Measurements from ENCODE around the gene AFAP1. TPM values are rescaled to one million over a fixed set of nuclear protein-coding genes. Genes with fewer than 3 reads are reported as not detected.

AFAP1 gene
- total RNA-seq, 1 experiment from 2014 or later: 23.6 TPM

DNA sequence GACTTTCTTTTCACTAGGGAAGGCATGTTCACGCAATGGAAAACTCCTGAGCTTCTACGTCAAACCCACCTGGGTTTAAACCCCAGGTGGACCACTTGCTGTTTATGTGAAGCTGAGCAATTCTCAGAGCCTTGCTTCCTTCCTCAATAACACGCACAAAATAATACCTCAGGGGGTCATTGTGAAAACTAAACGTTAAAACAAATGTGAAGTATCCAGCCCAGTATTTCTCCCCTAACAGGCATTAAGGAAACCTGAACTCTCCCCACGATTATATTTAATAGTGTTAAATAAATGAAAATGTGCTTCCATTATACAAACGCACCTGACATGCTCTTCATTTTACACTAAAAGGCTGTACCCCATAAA lies 117.5 kb downstream of the AFAP1 start:
- no peak for ATAC-seq
- ChIA-PET POLR2A (interaction anchor here (0.7 kb wide), 1 partner anchor 34 kb away, joined by 3 read pairs; no protein-coding TSS in a partner anchor), CTCF (interaction anchor here (0.7 to 2.8 kb wide), 7 partner anchors 16 to 121 kb away, joined by 3 to 12 read pairs (median 7); no protein-coding TSS in a partner anchor)
- Mint-ChIP-seq H3K4me3 (no peak overlapping the region), H3K9me3 (peaks cover 5% of the 10 kb centered on the region), H3K27me3 (ENCODE audit: low read depth) (no peaks in the 10 kb centered on the region), H3K27ac (0 out of 2 replicates have a peak overlapping the region, but pooled peaks have one; percentile 28), H3K4me1 (peaks cover 46% of the 10 kb centered on the region), H3K36me3 (peaks cover 16% of the 10 kb centered on the region)
- TF ChIP-seq, protein P1, sequence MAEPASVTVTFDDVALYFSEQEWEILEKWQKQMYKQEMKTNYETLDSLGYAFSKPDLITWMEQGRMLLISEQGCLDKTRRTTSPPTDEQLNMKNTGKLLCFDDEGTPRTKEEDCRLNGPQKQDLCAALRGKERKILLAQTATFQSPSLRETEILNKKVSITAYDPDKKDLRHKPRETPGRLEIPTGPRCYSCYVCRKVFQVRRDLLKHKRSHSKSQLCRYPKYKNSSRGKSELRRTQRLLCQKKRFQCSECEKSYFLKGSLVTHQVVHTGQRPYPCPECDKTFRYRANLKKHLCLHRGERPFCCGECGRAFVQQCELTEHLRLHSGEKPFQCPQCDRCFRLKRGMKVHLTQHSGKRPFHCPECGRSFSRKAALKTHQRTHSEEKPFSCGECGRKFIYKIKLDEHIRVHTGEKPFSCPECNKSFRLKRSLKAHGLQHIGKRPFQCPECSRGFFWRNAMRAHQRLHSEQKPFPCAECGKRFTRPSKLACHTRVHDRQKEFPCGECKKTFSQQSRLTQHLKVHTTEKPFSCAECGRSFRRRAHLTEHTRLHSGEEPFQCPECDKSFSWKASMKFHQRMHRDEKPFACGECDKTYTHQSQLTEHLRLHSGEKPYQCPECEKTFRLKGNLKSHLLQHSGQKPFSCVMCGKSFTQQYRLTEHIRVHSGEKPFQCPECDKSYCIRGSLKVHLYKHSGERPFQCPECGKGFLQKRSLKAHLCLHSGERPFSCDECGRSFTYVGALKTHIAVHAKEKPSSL (CRISPR knock-in tag; conservative IDR thresholded peaks at IDR 0.05): no peak
- TF ChIP-seq SOX15 (CRISPR knock-in tag; IDR thresholded peaks at IDR 0.05): no peak
- TF ChIP-seq, protein P2, sequence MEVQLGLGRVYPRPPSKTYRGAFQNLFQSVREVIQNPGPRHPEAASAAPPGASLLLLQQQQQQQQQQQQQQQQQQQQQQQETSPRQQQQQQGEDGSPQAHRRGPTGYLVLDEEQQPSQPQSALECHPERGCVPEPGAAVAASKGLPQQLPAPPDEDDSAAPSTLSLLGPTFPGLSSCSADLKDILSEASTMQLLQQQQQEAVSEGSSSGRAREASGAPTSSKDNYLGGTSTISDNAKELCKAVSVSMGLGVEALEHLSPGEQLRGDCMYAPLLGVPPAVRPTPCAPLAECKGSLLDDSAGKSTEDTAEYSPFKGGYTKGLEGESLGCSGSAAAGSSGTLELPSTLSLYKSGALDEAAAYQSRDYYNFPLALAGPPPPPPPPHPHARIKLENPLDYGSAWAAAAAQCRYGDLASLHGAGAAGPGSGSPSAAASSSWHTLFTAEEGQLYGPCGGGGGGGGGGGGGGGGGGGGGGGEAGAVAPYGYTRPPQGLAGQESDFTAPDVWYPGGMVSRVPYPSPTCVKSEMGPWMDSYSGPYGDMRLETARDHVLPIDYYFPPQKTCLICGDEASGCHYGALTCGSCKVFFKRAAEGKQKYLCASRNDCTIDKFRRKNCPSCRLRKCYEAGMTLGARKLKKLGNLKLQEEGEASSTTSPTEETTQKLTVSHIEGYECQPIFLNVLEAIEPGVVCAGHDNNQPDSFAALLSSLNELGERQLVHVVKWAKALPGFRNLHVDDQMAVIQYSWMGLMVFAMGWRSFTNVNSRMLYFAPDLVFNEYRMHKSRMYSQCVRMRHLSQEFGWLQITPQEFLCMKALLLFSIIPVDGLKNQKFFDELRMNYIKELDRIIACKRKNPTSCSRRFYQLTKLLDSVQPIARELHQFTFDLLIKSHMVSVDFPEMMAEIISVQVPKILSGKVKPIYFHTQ (CRISPR knock-in tag; IDR thresholded peaks at IDR 0.05): no peak
- no peak for TF ChIP-seq ZNF138 (CRISPR knock-in tag; conservative IDR thresholded peaks at IDR 0.05)
- no peak for TF ChIP-seq ETV6 (CRISPR knock-in tag; IDR thresholded peaks at IDR 0.05)
- TF ChIP-seq NR1H2 (CRISPR knock-in tag; IDR thresholded peaks at IDR 0.05): no peak
- TF ChIP-seq NFE2L1 (CRISPR knock-in tag; IDR thresholded peaks at IDR 0.05): no peak
- TF ChIP-seq, protein P3, sequence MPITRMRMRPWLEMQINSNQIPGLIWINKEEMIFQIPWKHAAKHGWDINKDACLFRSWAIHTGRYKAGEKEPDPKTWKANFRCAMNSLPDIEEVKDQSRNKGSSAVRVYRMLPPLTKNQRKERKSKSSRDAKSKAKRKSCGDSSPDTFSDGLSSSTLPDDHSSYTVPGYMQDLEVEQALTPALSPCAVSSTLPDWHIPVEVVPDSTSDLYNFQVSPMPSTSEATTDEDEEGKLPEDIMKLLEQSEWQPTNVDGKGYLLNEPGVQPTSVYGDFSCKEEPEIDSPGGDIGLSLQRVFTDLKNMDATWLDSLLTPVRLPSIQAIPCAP (CRISPR knock-in tag; IDR thresholded peaks at IDR 0.05): no peak
- TF ChIP-seq NR2C2 (CRISPR knock-in tag; IDR thresholded peaks at IDR 0.05): no peak
- no peak for TF ChIP-seq ESRRA (CRISPR knock-in tag; IDR thresholded peaks at IDR 0.05; ENCODE audit: borderline replicate concordance)
- TF ChIP-seq ELF4 (CRISPR knock-in tag; IDR thresholded peaks at IDR 0.05; ENCODE audit: low read depth): no peak
- TF ChIP-seq FOXK1 (CRISPR knock-in tag; IDR thresholded peaks at IDR 0.05): no peak
- no peak for TF ChIP-seq ZBTB21 (CRISPR knock-in tag; IDR thresholded peaks at IDR 0.05; ENCODE audit: borderline replicate concordance)
- TF ChIP-seq ZNF396 (CRISPR knock-in tag; IDR thresholded peaks at IDR 0.05; ENCODE audit: borderline replicate concordance): no peak
- TF ChIP-seq IRF2 (CRISPR knock-in tag; IDR thresholded peaks at IDR 0.05; ENCODE audit: borderline replicate concordance, low read depth): no peak
- TF ChIP-seq, protein P4, sequence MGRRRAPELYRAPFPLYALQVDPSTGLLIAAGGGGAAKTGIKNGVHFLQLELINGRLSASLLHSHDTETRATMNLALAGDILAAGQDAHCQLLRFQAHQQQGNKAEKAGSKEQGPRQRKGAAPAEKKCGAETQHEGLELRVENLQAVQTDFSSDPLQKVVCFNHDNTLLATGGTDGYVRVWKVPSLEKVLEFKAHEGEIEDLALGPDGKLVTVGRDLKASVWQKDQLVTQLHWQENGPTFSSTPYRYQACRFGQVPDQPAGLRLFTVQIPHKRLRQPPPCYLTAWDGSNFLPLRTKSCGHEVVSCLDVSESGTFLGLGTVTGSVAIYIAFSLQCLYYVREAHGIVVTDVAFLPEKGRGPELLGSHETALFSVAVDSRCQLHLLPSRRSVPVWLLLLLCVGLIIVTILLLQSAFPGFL (CRISPR knock-in tag; IDR thresholded peaks at IDR 0.05; ENCODE audit: borderline replicate concordance): no peak
- TF ChIP-seq, protein P5, sequence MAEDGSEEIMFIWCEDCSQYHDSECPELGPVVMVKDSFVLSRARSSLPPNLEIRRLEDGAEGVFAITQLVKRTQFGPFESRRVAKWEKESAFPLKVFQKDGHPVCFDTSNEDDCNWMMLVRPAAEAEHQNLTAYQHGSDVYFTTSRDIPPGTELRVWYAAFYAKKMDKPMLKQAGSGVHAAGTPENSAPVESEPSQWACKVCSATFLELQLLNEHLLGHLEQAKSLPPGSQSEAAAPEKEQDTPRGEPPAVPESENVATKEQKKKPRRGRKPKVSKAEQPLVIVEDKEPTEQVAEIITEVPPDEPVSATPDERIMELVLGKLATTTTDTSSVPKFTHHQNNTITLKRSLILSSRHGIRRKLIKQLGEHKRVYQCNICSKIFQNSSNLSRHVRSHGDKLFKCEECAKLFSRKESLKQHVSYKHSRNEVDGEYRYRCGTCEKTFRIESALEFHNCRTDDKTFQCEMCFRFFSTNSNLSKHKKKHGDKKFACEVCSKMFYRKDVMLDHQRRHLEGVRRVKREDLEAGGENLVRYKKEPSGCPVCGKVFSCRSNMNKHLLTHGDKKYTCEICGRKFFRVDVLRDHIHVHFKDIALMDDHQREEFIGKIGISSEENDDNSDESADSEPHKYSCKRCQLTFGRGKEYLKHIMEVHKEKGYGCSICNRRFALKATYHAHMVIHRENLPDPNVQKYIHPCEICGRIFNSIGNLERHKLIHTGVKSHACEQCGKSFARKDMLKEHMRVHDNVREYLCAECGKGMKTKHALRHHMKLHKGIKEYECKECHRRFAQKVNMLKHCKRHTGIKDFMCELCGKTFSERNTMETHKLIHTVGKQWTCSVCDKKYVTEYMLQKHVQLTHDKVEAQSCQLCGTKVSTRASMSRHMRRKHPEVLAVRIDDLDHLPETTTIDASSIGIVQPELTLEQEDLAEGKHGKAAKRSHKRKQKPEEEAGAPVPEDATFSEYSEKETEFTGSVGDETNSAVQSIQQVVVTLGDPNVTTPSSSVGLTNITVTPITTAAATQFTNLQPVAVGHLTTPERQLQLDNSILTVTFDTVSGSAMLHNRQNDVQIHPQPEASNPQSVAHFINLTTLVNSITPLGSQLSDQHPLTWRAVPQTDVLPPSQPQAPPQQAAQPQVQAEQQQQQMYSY (CRISPR knock-in tag; IDR thresholded peaks at IDR 0.05): no peak
- no peak for DNase-seq (ENCODE audit: low spot score)
